ENCODE measurements around the gene TBC1D22B. TPM values are rescaled to one million over a fixed set of nuclear protein-coding genes. Genes with fewer than 3 reads are reported as not detected.

Gene TBC1D22B
- total RNA-seq, 1 experiment from 2014 or later, result 9.1 TPM

GRCh38 chr6:37287519-37288157 lies 30.1 kb downstream of the TBC1D22B start:
- Histone ChIP-seq H3K9ac (ENCODE audit: low read length) (no peak overlapping the region), H3F3A (ENCODE audit: low read length, unreplicated experiment) (no peaks in the 10 kb centered on the region), H3K4me1 (ENCODE audit: insufficient read depth, low read length) (no peaks in the 10 kb centered on the region), H3K79me2 (ENCODE audit: low read length) (no peaks in the 10 kb centered on the region), H3K27ac (ENCODE audit: low read length) (no peak overlapping the region), H3K36me3 (ENCODE audit: low read depth, low read length) (peaks cover 47% of the 10 kb centered on the region), H3K27me3 (ENCODE audit: low read length) (no peaks in the 10 kb centered on the region), H3K4me2 (ENCODE audit: low read length) (no peak overlapping the region), H4K20me1 (ENCODE audit: low read length) (no peaks in the 10 kb centered on the region), H3K9me2 (replicated peaks; ENCODE audit: low read length) (no peaks in the 10 kb centered on the region), H2AFZ (ENCODE audit: low read length) (no peak overlapping the region), H3K9me3 (ENCODE audit: low read length) (no peaks in the 10 kb centered on the region), H3K4me3 (ENCODE audit: low read length) (no peak overlapping the region)
- intact Hi-C loops (cut with micrococcal nuclease), result no loop called here
- BruUV-seq (replicated peaks), result no TSS peak
- DNase-seq (no peak), ATAC-seq (no peak)
- POLR2A ChIA-PET (ENCODE audit: unreplicated experiment), result no interaction called here
- CTCF ChIA-PET, result no interaction called here
- TF ChIP-seq EZH2phosphoT487 (IDR thresholded peaks at IDR 0.05; ENCODE audit: borderline replicate concordance, low read length) (no peak), CTCF (conservative IDR thresholded peaks at IDR 0.05; ENCODE audit: low read depth, low read length) (no peak), EZH2 (IDR thresholded peaks at IDR 0.05; ENCODE audit: low read length, unreplicated experiment) (no peak)

GRCh38 chr6:37288247-37288646 lies 30.7 kb downstream of the TBC1D22B start:
- TF ChIP-seq EZH2 (IDR thresholded peaks at IDR 0.05; ENCODE audit: low read length, unreplicated experiment), result no peak
- TF ChIP-seq EZH2phosphoT487 (IDR thresholded peaks at IDR 0.05; ENCODE audit: borderline replicate concordance, low read length), result no peak
- TF ChIP-seq CTCF (conservative IDR thresholded peaks at IDR 0.05; ENCODE audit: low read depth, low read length), result no peak
- Histone ChIP-seq H3K4me1 (ENCODE audit: insufficient read depth, low read length) (no peaks in the 10 kb centered on the region), H3K9me3 (ENCODE audit: low read length) (no peaks in the 10 kb centered on the region), H3K9me2 (replicated peaks; ENCODE audit: low read length) (no peaks in the 10 kb centered on the region), H4K20me1 (ENCODE audit: low read length) (no peaks in the 10 kb centered on the region), H3K4me3 (ENCODE audit: low read length) (no peak overlapping the region), H3K9ac (ENCODE audit: low read length) (no peak overlapping the region), H3K36me3 (ENCODE audit: low read depth, low read length) (peaks cover 43% of the 10 kb centered on the region), H3K79me2 (ENCODE audit: low read length) (no peaks in the 10 kb centered on the region), H3K27ac (ENCODE audit: low read length) (no peak overlapping the region), H3K27me3 (ENCODE audit: low read length) (no peaks in the 10 kb centered on the region), H3K4me2 (ENCODE audit: low read length) (no peak overlapping the region), H3F3A (ENCODE audit: low read length, unreplicated experiment) (no peaks in the 10 kb centered on the region), H2AFZ (ENCODE audit: low read length) (no peak overlapping the region)
- DNase-seq (no peak), ATAC-seq (no peak)
- POLR2A ChIA-PET (ENCODE audit: unreplicated experiment), result no interaction called here
- CTCF ChIA-PET, result no interaction called here
- intact Hi-C loops (cut with micrococcal nuclease), result no loop called here
- no TSS peak for BruUV-seq (replicated peaks)

- Histone ChIP-seq H3K79me2 (ENCODE audit: low read length) (no peaks in the 10 kb centered on the region), H3K36me3 (ENCODE audit: low read depth, low read length) (peaks cover 34% of the 10 kb centered on the region), H3K27ac (ENCODE audit: low read length) (no peak overlapping the region), H3K4me1 (ENCODE audit: insufficient read depth, low read length) (no peaks in the 10 kb centered on the region), H4K20me1 (ENCODE audit: low read length) (no peaks in the 10 kb centered on the region), H3K9ac (ENCODE audit: low read length) (no peak overlapping the region), H2AFZ (ENCODE audit: low read length) (no peak overlapping the region), H3K27me3 (ENCODE audit: low read length) (no peaks in the 10 kb centered on the region), H3K4me3 (ENCODE audit: low read length) (no peak overlapping the region), H3K4me2 (ENCODE audit: low read length) (no peak overlapping the region), H3K9me3 (ENCODE audit: low read length) (no peaks in the 10 kb centered on the region), H3F3A (ENCODE audit: low read length, unreplicated experiment) (no peaks in the 10 kb centered on the region), H3K9me2 (replicated peaks; ENCODE audit: low read length) (no peaks in the 10 kb centered on the region)
- no peak for DNase-seq
- TF ChIP-seq CTCF (conservative IDR thresholded peaks at IDR 0.05; ENCODE audit: low read depth, low read length), result no peak
- TF ChIP-seq EZH2 (IDR thresholded peaks at IDR 0.05; ENCODE audit: low read length, unreplicated experiment), result no peak
- TF ChIP-seq EZH2phosphoT487 (IDR thresholded peaks at IDR 0.05; ENCODE audit: borderline replicate concordance, low read length), result no peak
- intact Hi-C loops (cut with micrococcal nuclease), result no loop called here
- ATAC-seq, result no peak
- POLR2A ChIA-PET (ENCODE audit: unreplicated experiment), result no interaction called here
- BruUV-seq (replicated peaks), result no TSS peak
- CTCF ChIA-PET, result no interaction called here
Measured at GRCh38 chr6:37289931-37290330, 32.4 kb downstream of the TBC1D22B start.

Data from PC-3 (cell line).